ENCODE results near the gene VAMP1. TPM values are rescaled to one million over a fixed set of nuclear protein-coding genes. Genes with fewer than 3 reads are reported as not detected.
"Not testable (repeated sequence)": the region's sequence is repeated elsewhere in the genome, so short reads cannot be mapped to it uniquely, and the experiment has no call there.

The VAMP1 gene
- total and polyA plus RNA-seq, 8 donors: 6.3 to 21.6 (median 16.5) TPM

GRCh38 chr12:6469092-6469491 is 1.4 kb downstream of the VAMP1 start:
- no peak overlapping the region for H3K27ac ChIP-seq
- intact Hi-C loops (cut with DNase I): loop anchor here in 1 of 2 donors (5.0 kb wide), 1 partner anchor 47 kb away; no protein-coding TSS in a partner anchor
- H3K9me3 ChIP-seq: no peaks in the 10 kb centered on the region

GRCh38 chr12:6468283-6468575 is 2.2 kb downstream of the VAMP1 start:
- Histone ChIP-seq H3K36me3 (peaks cover 0 to 33% of the 10 kb centered on the region in 2 donors), H3K4me3 (no peak overlapping the region), H3K4me1 (peaks cover 8 to 64% of the 10 kb centered on the region in 2 donors), H3K27ac (no peak overlapping the region), H3K27me3 (no peaks in the 10 kb centered on the region), H3K9me3 (no peaks in the 10 kb centered on the region)
- intact Hi-C loops (cut with DNase I): loop anchor here in 1 of 2 donors (5.0 kb wide), 1 partner anchor 46 kb away; no protein-coding TSS in a partner anchor
- DNase-seq (no peak), ATAC-seq (no peak)
- no peak for TF ChIP-seq CTCF (IDR thresholded peaks at IDR 0.05)

More at GRCh38 chr12:6469092-6469491, 1.4 kb downstream of the VAMP1 start:
- no peak for TF ChIP-seq CTCF (IDR thresholded peaks at IDR 0.05)
- H3K4me3 ChIP-seq: peak overlapping the region in 1 of 2 donors; percentile 73
- no peaks in the 10 kb centered on the region for H3K27me3 ChIP-seq
- H3K36me3 ChIP-seq: peaks cover 0 to 24% of the 10 kb centered on the region in 2 donors
- DNase-seq (no peak), ATAC-seq (no peak)
- H3K4me1 ChIP-seq: peaks cover 8 to 55% of the 10 kb centered on the region in 2 donors

GRCh38 chr12:6467571-6468282 is 2.8 kb downstream of the VAMP1 start:
- Histone ChIP-seq H3K4me1 (peaks cover 8 to 69% of the 10 kb centered on the region in 2 donors), H3K36me3 (peaks cover 0 to 38% of the 10 kb centered on the region in 2 donors)
- not testable (repeated sequence) for H3K27me3 ChIP-seq, DNase-seq, ATAC-seq, H3K4me3 ChIP-seq, H3K9me3 ChIP-seq, H3K27ac ChIP-seq
- intact Hi-C loops (cut with DNase I): loop anchor here in 1 of 2 donors (5.0 kb wide), 1 partner anchor 45 kb away; no protein-coding TSS in a partner anchor

- intact Hi-C loops (cut with DNase I): loop anchor here in 1 of 2 donors (5.0 kb wide), 1 partner anchor 44 kb away; no protein-coding TSS in a partner anchor
Observed at GRCh38 chr12:6466751-6467150, 3.7 kb downstream of the VAMP1 start.

GRCh38 chr12:6466184-6466573 is 4.3 kb downstream of the VAMP1 start:
- TF ChIP-seq CTCF (IDR thresholded peaks at IDR 0.05): no peak
- Histone ChIP-seq H3K27me3 (no peaks in the 10 kb centered on the region), H3K36me3 (peaks cover 0 to 53% of the 10 kb centered on the region in 2 donors), H3K27ac (peak overlapping the region in 1 of 2 donors; percentile 41), H3K9me3 (no peaks in the 10 kb centered on the region), H3K4me1 (peaks cover 12 to 76% of the 10 kb centered on the region in 2 donors), H3K4me3 (no peak overlapping the region)
- DNase-seq (no peak), ATAC-seq (no peak)
- intact Hi-C loops (cut with DNase I): loop anchor here in 1 of 2 donors (5.0 kb wide), 1 partner anchor 44 kb away; no protein-coding TSS in a partner anchor

More at GRCh38 chr12:6466751-6467150, 3.7 kb downstream of the VAMP1 start:
- Histone ChIP-seq H3K36me3 (peaks cover 0 to 47% of the 10 kb centered on the region in 2 donors), H3K4me1 (peaks cover 9 to 76% of the 10 kb centered on the region in 2 donors)
- not testable (repeated sequence) for H3K4me3 ChIP-seq, H3K27ac ChIP-seq, DNase-seq, H3K9me3 ChIP-seq, ATAC-seq, H3K27me3 ChIP-seq

- peak overlapping the region in 1 of 2 donors; percentile 41 for H3K27ac ChIP-seq
- peak in 2 of 4 donors; percentile 67 to 73 for DNase-seq
- ATAC-seq: peak; percentile 66
- intact Hi-C loops (cut with DNase I): loop anchor here in 1 of 2 donors (5.0 kb wide), 1 partner anchor 43 kb away; no protein-coding TSS in a partner anchor
- H3K4me3 ChIP-seq: no peak overlapping the region
- no peaks in the 10 kb centered on the region for H3K9me3 ChIP-seq
- peaks cover 12 to 78% of the 10 kb centered on the region in 2 donors for H3K4me1 ChIP-seq
- peak; percentile 74 to 87 for TF ChIP-seq CTCF (IDR thresholded peaks at IDR 0.05)
- H3K27me3 ChIP-seq: no peaks in the 10 kb centered on the region
- peaks cover 0 to 59% of the 10 kb centered on the region in 2 donors for H3K36me3 ChIP-seq
Observed at GRCh38 chr12:6465467-6466183, 4.9 kb downstream of the VAMP1 start.
